CD4-positive, alpha-beta T cell treated with Interleukin-6 for 4 hours (primary cell): ENCODE data around the gene IFI44L.

ENCODE experiments used
- DNase-seq: peaks from one replicate; pipeline ENCODE4 v3.0.0-alpha.2; 2020; ENCODE audit warnings: mixed read lengths

The IFI44L gene

DNA sequence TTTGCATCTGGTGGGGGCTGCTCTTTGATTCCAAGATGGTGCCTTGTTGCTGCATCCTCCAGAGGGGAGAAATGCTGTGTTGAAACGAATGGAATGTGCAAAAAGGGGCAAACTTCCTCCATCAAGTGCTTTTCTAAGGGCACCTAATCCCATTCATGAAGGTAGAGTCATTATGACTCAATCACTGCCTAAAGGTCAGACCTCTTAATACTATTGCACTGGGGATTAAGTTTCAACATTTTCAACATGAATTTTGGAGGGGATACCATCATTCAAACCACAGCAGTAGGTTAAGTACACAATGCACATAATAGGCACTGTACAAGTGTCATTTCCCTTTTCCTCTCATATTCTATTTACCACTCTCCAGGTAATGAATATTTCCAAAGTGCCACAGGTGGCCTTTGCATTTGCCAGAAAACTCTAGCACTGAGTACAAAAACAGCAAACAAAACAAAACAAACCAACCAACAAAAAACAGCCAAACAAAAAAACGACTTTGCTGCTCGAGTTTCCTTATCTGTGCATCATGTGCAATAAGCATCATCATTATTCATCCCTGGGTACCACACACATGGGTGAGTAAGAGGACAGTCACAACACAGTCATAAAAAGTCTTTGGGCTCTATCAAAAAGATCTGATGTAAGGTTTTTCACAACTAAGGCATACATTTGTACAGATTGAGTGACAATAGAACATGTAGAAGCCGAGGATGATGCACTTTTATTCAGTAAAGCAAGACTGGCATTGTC, 71.9 kb downstream of the IFI44L start:
- DNase-seq: no peak
